ENCODE data around the gene MLLT3.

The MLLT3 gene

GRCh38 chr9:20625003-20625349 lies 2.7 kb upstream of the MLLT3 start:
- no peak for DNase-seq (ENCODE audit: low read depth)

DNA sequence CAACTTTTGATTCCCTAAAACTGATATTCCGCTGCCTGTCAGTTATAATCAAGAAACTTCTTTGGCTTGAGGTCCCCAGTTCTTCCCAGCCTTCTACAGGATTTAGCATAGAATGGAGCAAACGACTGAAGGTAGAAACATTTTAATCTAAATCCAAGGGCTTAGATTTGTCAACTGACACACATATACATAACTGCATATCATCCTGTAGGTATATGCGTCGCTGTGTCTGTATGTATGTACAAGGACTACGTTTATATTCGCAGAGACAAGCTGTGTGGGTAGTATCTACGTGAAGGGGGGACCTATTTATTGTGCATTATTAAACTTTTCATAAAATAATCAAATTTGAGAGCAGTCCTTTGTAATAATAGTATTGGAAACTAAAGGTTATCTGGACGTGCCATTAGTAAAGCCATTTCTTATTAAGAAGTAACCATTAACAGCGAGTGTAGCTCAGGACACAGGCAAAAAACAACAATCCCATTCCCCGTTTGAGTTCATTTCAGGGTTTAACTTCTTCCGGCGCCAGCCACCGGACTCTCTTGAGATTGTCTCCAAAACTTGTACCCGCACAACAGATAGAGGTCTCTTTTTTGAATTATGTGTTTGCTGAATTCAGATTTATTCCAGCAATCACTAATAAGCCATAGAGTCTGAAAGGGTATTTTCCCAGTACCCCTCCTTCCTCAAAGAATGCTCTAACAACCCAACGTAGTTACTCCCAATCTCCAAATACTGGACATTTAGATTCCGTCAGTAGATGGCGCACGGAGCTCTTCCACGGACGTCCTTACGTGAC lies 2.1 kb upstream of the MLLT3 start:
- DNase-seq (ENCODE audit: low read depth), result peak; percentile 76

DNA sequence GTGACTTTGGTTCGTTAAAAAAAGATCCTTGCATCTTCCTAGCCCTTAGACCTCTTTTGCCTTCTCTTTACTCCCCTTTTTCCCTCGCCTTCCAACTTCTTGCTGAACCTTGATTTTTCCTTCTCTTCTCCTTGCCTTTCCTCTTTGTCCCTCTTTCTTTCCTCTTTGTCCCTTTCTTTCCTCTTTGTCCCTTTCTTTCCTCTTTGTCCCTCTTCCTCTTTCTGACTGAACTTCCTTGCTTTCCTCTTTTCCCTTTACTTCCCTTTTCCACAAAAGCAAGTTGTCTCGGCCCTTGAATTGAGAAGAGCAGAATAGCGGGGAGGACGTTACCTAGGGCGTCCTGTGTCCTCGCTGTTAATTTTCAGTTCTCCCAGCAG lies 1.4 kb upstream of the MLLT3 start:
- no peak for DNase-seq (ENCODE audit: low read depth)

- DNase-seq (ENCODE audit: low read depth), result no peak
Measured at GRCh38 chr9:20623021-20623747, 885 bp upstream of the MLLT3 start.

GRCh38 chr9:20621471-20622329 lies 599 bp downstream of the MLLT3 start:
- peak; percentile 66 for DNase-seq (ENCODE audit: low read depth)

DNA sequence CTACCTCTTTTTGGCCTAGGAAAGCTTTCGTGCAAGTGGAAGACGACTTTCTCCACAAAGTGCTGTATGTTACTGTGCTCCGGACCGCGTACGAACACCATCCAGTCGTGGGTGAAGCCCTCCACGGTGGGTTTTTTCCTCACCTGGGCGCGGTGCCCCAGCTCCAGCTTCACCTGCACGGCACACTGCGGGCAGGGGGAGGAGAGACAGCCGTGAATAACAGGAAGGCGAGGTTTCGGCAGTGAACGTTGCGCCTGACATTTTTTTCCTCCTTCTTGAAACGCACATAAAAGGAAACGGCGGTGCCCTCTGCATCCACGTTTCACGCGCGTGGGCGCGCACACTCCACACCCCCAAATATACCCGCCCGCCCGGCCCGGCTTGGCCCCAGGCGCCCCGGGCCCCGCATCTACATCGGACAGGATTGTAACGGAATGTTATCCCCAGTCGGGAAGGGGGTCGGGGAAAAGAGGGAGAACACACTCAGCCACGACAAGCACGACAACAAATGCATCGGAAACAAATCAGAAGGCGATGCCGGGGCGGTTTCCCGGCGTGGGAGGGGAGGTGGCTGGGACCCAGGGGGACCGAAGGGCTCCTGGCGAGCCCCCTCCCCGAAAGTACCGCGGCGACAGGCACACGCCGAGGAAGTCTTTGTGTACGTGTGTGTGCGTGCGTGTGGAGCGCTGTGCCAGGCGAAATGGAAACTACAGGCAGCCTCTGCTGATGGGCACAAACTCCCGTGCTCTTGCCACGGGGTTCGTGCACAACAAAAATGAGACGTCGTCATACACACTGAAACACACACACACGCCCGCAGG lies 1.4 kb downstream of the MLLT3 start:
- peak; percentile 53 for DNase-seq (ENCODE audit: low read depth)

GRCh38 chr9:20619487-20620200 lies 2.7 kb downstream of the MLLT3 start:
- no peak for DNase-seq (ENCODE audit: low read depth)

GRCh38 chr9:20618361-20618802 lies 3.9 kb downstream of the MLLT3 start:
- peak; percentile 77 for DNase-seq (ENCODE audit: low read depth)

DNA sequence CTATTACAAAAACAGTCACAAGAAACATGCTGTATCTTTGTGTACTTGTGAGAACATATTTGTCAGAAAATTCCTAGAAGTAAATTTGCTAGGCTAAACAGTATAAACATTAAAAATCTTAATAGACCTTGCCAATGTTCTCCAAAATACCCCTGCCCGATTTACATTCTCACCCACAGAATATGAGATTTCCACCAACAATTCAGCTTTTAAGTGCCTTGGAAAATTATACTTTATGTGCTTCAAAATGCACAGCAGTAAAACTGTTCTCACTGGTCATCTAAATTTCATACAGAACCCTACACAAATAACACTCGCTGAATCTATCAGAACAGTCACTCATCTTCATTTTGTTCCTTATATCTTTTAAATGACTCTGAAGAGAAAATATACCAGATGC lies 5.5 kb downstream of the MLLT3 start:
- no peak for DNase-seq (ENCODE audit: low read depth)

- no peak for DNase-seq (ENCODE audit: low read depth)
Measured at GRCh38 chr9:20614602-20615216, 7.6 kb downstream of the MLLT3 start.

GRCh38 chr9:20611691-20612287 lies 10.5 kb downstream of the MLLT3 start:
- peak; percentile 77 for DNase-seq (ENCODE audit: low read depth)

DNA sequence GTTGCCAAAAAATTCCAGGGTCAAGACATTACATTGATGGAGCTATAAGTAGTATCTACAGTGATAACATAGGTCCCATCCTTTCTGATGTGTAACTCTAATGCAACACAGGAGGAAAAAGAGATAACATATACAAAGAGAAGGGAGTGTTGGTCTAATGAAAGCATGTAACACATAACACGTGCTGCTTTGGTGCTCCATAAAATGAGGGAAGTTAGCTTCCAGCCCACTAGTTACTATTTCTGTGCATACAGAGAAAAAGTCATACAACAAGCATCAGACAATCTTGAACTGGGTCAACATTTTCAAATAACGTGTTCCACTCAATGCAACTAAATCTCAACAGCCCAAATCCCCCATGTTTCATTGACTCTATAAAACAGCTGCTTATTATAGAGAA lies 11.7 kb downstream of the MLLT3 start:
- no peak for DNase-seq (ENCODE audit: low read depth)

- no peak for DNase-seq (ENCODE audit: low read depth)
Measured at GRCh38 chr9:20608582-20608981, 13.7 kb downstream of the MLLT3 start.

DNA sequence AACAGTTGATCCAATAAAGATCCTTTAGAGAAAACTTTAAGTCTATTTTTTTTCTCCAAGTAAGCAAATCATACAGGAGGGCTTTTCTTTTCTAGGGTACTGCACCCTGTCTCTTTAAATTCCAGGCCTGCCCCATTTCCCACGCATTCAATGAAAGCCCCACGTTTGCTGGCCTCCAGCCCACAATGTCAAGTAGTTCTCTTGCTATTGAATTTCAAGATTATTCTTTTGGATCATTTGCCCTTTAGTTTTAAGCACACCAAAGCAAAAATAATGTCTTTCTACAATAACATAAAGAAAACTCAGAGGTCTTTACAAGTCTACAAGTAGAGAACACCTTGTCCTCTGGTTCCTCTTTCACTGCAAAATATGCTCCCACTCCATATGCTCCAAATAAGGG lies 15.6 kb downstream of the MLLT3 start:
- no peak for DNase-seq (ENCODE audit: low read depth)

DNA sequence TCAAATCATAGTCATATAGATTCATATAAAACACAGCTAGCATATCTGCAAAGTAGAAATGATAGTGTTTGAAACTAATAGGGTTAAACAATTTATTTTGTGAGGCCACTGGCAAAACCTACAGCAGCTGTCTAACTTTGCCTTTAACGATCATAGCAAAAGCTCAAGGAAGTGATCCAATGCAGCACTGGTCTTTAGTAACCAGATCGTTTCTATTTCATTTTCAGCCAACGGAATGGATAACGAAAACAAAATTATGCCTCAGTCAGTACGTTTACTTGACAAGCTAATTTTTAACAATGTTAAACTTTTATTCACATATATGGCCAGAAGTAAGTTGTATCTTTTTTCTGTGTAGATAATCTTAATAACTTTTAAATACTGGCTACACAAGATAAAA lies 17.7 kb downstream of the MLLT3 start:
- peak; percentile 52 for DNase-seq (ENCODE audit: low read depth)

DNA sequence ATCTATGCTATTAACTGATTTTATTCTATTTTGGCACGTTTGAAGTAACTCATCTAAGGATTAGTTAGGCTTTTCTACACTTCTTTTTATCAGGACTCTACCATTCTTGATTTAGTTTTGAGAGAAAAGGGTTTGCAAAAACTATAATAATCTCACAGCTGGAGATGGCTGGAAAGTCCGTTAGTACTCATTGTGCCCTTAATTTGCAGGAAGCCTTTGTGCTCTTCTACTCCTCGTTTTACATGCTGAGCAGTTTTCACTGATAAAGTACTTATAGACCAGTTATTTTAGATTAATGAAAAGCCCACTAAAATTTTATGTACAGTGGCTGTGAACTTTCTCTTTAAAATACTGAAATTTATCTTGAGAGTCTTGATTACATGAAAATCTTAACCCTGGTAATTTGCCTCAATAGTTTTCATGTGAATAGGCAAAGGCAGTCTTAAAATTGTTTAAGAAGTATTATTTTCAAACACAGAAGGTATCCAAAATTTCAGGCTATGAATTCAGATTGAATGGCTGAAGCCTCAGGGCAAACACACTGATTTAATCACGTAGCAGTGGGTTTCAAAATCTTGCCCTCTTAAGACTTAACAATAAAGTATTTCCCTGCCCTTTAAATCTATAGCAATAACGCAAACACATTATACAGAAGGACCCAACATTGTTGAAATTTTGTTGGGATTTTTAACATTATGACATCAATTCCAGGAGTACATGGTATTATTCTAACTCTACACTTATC lies 18.6 kb downstream of the MLLT3 start:
- DNase-seq (ENCODE audit: low read depth), result no peak

- DNase-seq (ENCODE audit: low read depth), result no peak
Measured at GRCh38 chr9:20601292-20601691, 21.0 kb downstream of the MLLT3 start.

- peak; percentile 73 for DNase-seq (ENCODE audit: low read depth)
Measured at GRCh38 chr9:20599195-20599594, 23.1 kb downstream of the MLLT3 start.

DNA sequence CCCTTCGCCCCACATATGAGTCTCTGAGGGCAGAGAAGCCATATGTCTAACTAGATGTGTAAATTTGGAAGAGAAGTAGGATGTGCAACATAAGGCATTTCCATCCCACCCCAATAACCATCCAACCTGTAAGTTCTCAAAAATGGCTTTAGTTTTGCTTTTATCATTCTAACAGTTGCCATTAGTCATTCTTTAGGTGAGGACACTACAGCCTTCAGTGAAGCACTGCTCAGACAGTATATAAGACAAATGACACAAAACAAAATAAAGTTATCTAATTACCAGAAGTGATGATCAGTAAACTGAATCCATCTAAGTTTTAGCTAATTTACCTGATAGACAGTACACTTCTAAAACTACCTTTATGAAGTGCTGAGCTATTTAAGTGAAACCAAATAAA lies 23.9 kb downstream of the MLLT3 start:
- no peak for DNase-seq (ENCODE audit: low read depth)

DNA sequence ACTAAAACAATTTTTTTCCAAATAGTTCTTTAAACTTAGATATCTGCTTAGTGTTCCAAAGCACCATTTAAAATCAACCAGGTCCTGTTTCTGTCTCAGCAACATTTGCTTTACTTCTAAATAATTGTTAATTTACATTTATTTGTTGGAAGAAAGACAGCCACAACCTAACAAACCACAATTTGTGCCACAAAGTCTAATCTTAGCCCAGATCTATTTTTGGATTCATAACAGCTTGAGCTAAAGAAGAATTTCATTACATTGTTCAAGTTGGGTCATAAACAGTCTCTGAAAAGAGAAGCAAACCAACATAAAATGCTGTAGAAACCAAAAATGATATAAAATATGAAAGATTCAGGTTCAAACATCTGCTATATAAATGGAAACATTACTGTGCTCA lies 24.4 kb downstream of the MLLT3 start:
- peak; percentile 42 for DNase-seq (ENCODE audit: low read depth)
